SK-N-SH (cell line): ENCODE measurements around the gene MTR. TPM values are rescaled to one million over a fixed set of nuclear protein-coding genes. Genes with fewer than 3 reads are reported as not detected.

Experiments
- CTCF ChIA-PET: fragments of 300-600, 350-600 bp; formaldehyde crosslinking; extraction: SDS; loops from one replicate; lab custom pipeline; 2021; lab: Yijun Ruan, JAX
- POLR2A ChIA-PET: fragments of 350-600 bp; sonication (Branson Sonifier 250); formaldehyde crosslinking; extraction: SDS; loops from one replicate; lab custom pipeline; 2020; ENCODE audit warnings: antibody characterized with exemption, inconsistent platforms; lab: Yijun Ruan, JAX
- DNase-seq: peaks from one replicate; pipeline ENCODE4 v3.0.0; 2012
- H2AFZ ChIP-seq: fragments of 200-600 bp; sonication (generic); 2 replicates; pipeline ENCODE4 v1.8.1; 2016; ENCODE audit warnings: antibody characterized with exemption, mild to moderate bottlenecking, low read depth
- H3F3A ChIP-seq: fragments of 200-600 bp; sonication (generic); replicated peaks from 2 replicates; pipeline ENCODE3; 2016; ENCODE audit warnings: antibody characterized with exemption, mild to moderate bottlenecking; ENCODE audit not compliant: insufficient read depth
- H3K27ac ChIP-seq, 2 experiments: fragments of 200-500 bp in 1 of 2; fragments of 200-600 bp in 1 of 2; sonication (Bioruptor generic) in 1 of 2; sonication (generic), shearing (Covaris generic) in 1 of 2; 2 replicates each; pipeline versions ENCODE4 v1.5.1 to v1.6.1; 2014 to 2016; ENCODE audit warnings: low read depth in 2 of 2, inconsistent platforms in 1 of 2, low read length in 1 of 2, mild to moderate bottlenecking in 1 of 2, mixed read lengths in 1 of 2
- H3K27me3 ChIP-seq: fragments of 200-600 bp; sonication (generic), shearing (Covaris generic); 2 replicates; pipeline ENCODE4 v1.6.1; 2016; ENCODE audit warnings: mixed run types; ENCODE audit not compliant: insufficient read depth
- H3K36me3 ChIP-seq, 2 experiments: fragments of 200-500 bp in 1 of 2; fragments of 200-600 bp in 1 of 2; sonication (Bioruptor generic) in 1 of 2; sonication (generic) in 1 of 2; replicated peaks in 1 of 2; 2 replicates each; pipeline versions ENCODE3 to v1.5.1; 2014 to 2016; ENCODE audit warnings: low read length in 1 of 2, mild to moderate bottlenecking in 1 of 2; ENCODE audit not compliant: insufficient read depth in 2 of 2, control insufficient read depth in 1 of 2
- H3K4me1 ChIP-seq, 2 experiments: fragments of 200-500 bp in 1 of 2; fragments of 200-600 bp in 1 of 2; sonication (Bioruptor generic) in 1 of 2; sonication (generic), shearing (Covaris generic) in 1 of 2; 2 replicates each; pipeline versions ENCODE4 v1.5.1 to v1.6.1; 2014 to 2016; ENCODE audit warnings: low read depth in 1 of 2, low read length in 1 of 2, mixed run types in 1 of 2; ENCODE audit not compliant: insufficient read depth in 2 of 2, control insufficient read depth in 1 of 2
- H3K4me2 ChIP-seq: fragments of 200-600 bp; sonication (generic), shearing (Covaris generic); 2 replicates; pipeline ENCODE4 v1.6.1; 2017; ENCODE audit warnings: mixed run types
- H3K4me3 ChIP-seq, 2 experiments: fragments of 200-500 bp in 1 of 2; fragments of 200-600 bp in 1 of 2; sonication (Bioruptor generic) in 1 of 2; sonication (generic), shearing (Covaris generic) in 1 of 2; 2 replicates each; pipeline versions ENCODE4 v1.5.1 to v1.8.1; 2014 to 2016; ENCODE audit warnings: low read depth in 2 of 2, inconsistent platforms in 1 of 2, low read length in 1 of 2, mild to moderate bottlenecking in 1 of 2, mixed read lengths in 1 of 2, moderate library complexity in 1 of 2
- H3K79me2 ChIP-seq: fragments of 200-600 bp; sonication (generic); 2 replicates; pipeline ENCODE4 v1.8.1; 2017; ENCODE audit warnings: mild to moderate bottlenecking; ENCODE audit not compliant: insufficient read depth
- H3K9ac ChIP-seq: fragments of 200-600 bp; sonication (generic); 2 replicates; pipeline ENCODE4 v1.6.1; 2017; ENCODE audit warnings: mixed run types
- H3K9me2 ChIP-seq: fragments of 200-600 bp; sonication (generic); 2 replicates; pipeline ENCODE4 v1.6.1; 2017; ENCODE audit warnings: mixed run types
- H3K9me3 ChIP-seq: fragments of 200-600 bp; sonication (generic); 2 replicates; pipeline ENCODE4 v1.6.1; 2017; ENCODE audit warnings: mixed run types, mild to moderate bottlenecking, moderate library complexity
- H4K20me1 ChIP-seq: fragments of 200-600 bp; sonication (generic); 2 replicates; pipeline ENCODE4 v1.6.1; 2017; ENCODE audit warnings: mild to moderate bottlenecking, mixed run types; ENCODE audit not compliant: insufficient read depth
- ELF1 ChIP-seq: IDR thresholded peaks from 2 replicates; pipeline ENCODE4 v1.4.0; 2012
- EZH2phosphoT487 ChIP-seq: fragments of 200-600 bp; sonication (generic); IDR thresholded peaks from 2 replicates; pipeline ENCODE4 v1.6.1; 2017; ENCODE audit warnings: low read depth, mixed run types, mild to moderate bottlenecking, antibody characterized with exemption, moderate library complexity, borderline replicate concordance
- FOSL2 ChIP-seq: IDR thresholded peaks from 2 replicates; pipeline ENCODE4 v1.4.0; 2012; ENCODE audit warnings: low read depth, mild to moderate bottlenecking, moderate library complexity, borderline replicate concordance
- FOXJ3 ChIP-seq: sonication (generic); formaldehyde crosslinking; IDR thresholded peaks from 2 replicates; pipeline ENCODE4 v1.5.1; 2020; ENCODE audit warnings: mild to moderate bottlenecking, missing genetic modification reagents
- GATA2 ChIP-seq: sonication (generic); formaldehyde crosslinking; IDR thresholded peaks from 2 replicates; pipeline ENCODE4 v1.5.0; 2020; ENCODE audit warnings: mild to moderate bottlenecking, missing genetic modification reagents
- JUND ChIP-seq: IDR thresholded peaks from 2 replicates; pipeline ENCODE4 v1.4.0; 2012
- NFIC ChIP-seq: IDR thresholded peaks from 2 replicates; pipeline ENCODE4 v1.4.0; 2012; ENCODE audit warnings: borderline replicate concordance
- NRF1 ChIP-seq: IDR thresholded peaks from 2 replicates; pipeline ENCODE4 v1.6.1; 2012; ENCODE audit warnings: low read depth, mild to moderate bottlenecking, low read length
- PBX3 ChIP-seq: IDR thresholded peaks from 2 replicates; pipeline ENCODE4; 2012
- POLR2AphosphoS5 ChIP-seq: IDR thresholded peaks from 2 replicates; pipeline ENCODE4 v1.6.1; 2012; ENCODE audit warnings: low read depth, low read length
- RAD21 ChIP-seq: IDR thresholded peaks from 2 replicates; pipeline ENCODE4 v1.6.1; 2012; ENCODE audit warnings: mild to moderate bottlenecking, low read length
- RFX5 ChIP-seq: IDR thresholded peaks from 2 replicates; pipeline ENCODE4 v1.6.1; 2012; ENCODE audit warnings: mild to moderate bottlenecking, improper control_type of control experiment, low read length
- RXRA ChIP-seq: IDR thresholded peaks from 2 replicates; pipeline ENCODE4 v1.4.0; 2012; ENCODE audit warnings: low read depth, mild to moderate bottlenecking, borderline replicate concordance
- SMC3 ChIP-seq: IDR thresholded peaks from 2 replicates; pipeline ENCODE4 v1.6.1; 2012; ENCODE audit warnings: low read depth, low read length, improper control_type of control experiment
- TAF1 ChIP-seq: IDR thresholded peaks from 2 replicates; pipeline ENCODE4 v1.6.1; 2012; ENCODE audit warnings: low read depth, mild to moderate bottlenecking, low read length, moderate library complexity, borderline replicate concordance
- TCF12 ChIP-seq: IDR thresholded peaks from 2 replicates; pipeline ENCODE4 v1.4.0; 2012
- WGBS: methylation state at CpG from one replicate; pipeline ENCODE4 v1.1.6; 2017; ENCODE audit warnings: low lambda C conversion rate; 5-methylcytosine and 5-hydroxymethylcytosine counted together
- polyA plus RNA-seq, 3 experiments: library from polyadenylated mRNA; depleted of rRNA; stranded (reverse); fragments of >200 nt; gene quantifications; 2 replicates each; pipeline ENCODE4 v1.2.3, GENCODE V29; 2012

MTR gene
- polyA plus RNA-seq, 1 of the 3 experiments (the other 2 are of a cell fraction): 5.4 TPM

- TF ChIP-seq FOSL2 (no peak), TCF12 (no peak), EZH2phosphoT487 (no peak), RXRA (no peak), ELF1 (no peak), RFX5 (no peak), PBX3 (no peak)
Observed at GRCh38 chr1:236851871-236852270, 56.8 kb downstream of the MTR start (continued).

GRCh38 chr1:236853921-236854604 is 59.0 kb downstream of the MTR start:
- Histone ChIP-seq H3K4me3 (no peak overlapping the region), H3K27me3 (no peaks in the 10 kb centered on the region), H3K9me3 (no peaks in the 10 kb centered on the region), H3K36me3 (peaks cover 10 to 72% of the 10 kb centered on the region in 2 experiments), H4K20me1 (no peaks in the 10 kb centered on the region), H3K27ac (no peak overlapping the region), H3F3A (no peaks in the 10 kb centered on the region), H3K4me1 (peaks cover 0 to 3% of the 10 kb centered on the region in 2 experiments; a peak in 2 of 4 replicates), H3K9ac (no peak overlapping the region), H3K9me2 (no peaks in the 10 kb centered on the region)
- CTCF ChIA-PET: interaction anchor here (2.9 kb wide), 1 partner anchor 95 kb away, joined by 8 read pairs; no protein-coding TSS in a partner anchor
- 90% methylated on average over 4 of the region's 4 CpGs for WGBS
- DNase-seq: no peak
- TF ChIP-seq JUND (no peak), FOXJ3 (CRISPR knock-in tag) (no peak), GATA2 (CRISPR knock-in tag) (no peak), NFIC (no peak), SMC3 (no peak), RFX5 (no peak), TAF1 (no peak), RAD21 (no peak), PBX3 (no peak), FOSL2 (no peak), NRF1 (no peak), POLR2AphosphoS5 (no peak)
- TF ChIP-seq, all 33 proteins: peak for 0
- no peak overlapping the region for H3K4me2 ChIP-seq
- POLR2A ChIA-PET: no interaction called here
- H3K79me2 ChIP-seq: no peaks in the 10 kb centered on the region
- H2AFZ ChIP-seq: no peak overlapping the region
